CD4-positive, alpha-beta T cell (primary cell): ENCODE measurements around the gene CTNNBIP1. TPM values are rescaled to one million over a fixed set of nuclear protein-coding genes. Genes with fewer than 3 reads are reported as not detected.

Experiments used
- ATAC-seq: fragments of 200-7000 bp; cut with Tn5 transposase; one replicate; pipeline ENCODE4 v1.10.0; 2022; ENCODE audit warnings: mild to moderate bottlenecking; ENCODE audit not compliant: poor library complexity
- CTCF ChIA-PET: fragments of 350-600 bp; sonication (Branson Sonifier 250); formaldehyde crosslinking; loops from one replicate; lab custom pipeline; 2021; ENCODE audit warnings: antibody characterized with exemption, inconsistent platforms; lab: Charles Lee
- POLR2A ChIA-PET: fragments of 350-600 bp; sonication (Branson Sonifier 250); formaldehyde crosslinking; loops from one replicate; lab custom pipeline; 2021; ENCODE audit warnings: antibody characterized with exemption, inconsistent platforms; lab: Charles Lee
- DNase-seq, 14 experiments: peaks; one replicate each; pipeline ENCODE4 v3.0.0-alpha.2; 2013 to 2020; ENCODE audit warnings: mixed read lengths in 2 of 14
- H3K27ac ChIP-seq, 2 donors: one replicate each; pipeline versions ENCODE4 v1.5.1 to v1.7.0; 2013; ENCODE audit warnings: low read length in 2 of 2, low read depth in 1 of 2, mild to moderate bottlenecking in 1 of 2
- H3K27me3 ChIP-seq, 2 experiments: 1 replicate in 1 of 2; 2 replicates in 1 of 2; pipeline versions ENCODE4 v1.6.1 to v1.7.0; 2013; ENCODE audit warnings: low read length in 2 of 2, control low read depth in 1 of 2, mild to moderate bottlenecking in 1 of 2, moderate library complexity in 1 of 2; ENCODE audit not compliant: insufficient read depth in 2 of 2, control insufficient read depth in 1 of 2
- H3K36me3 ChIP-seq: one replicate; pipeline ENCODE4 v1.6.1; 2013; ENCODE audit warnings: low read length, control low read depth; ENCODE audit not compliant: insufficient read depth
- H3K4me1 ChIP-seq: one replicate; pipeline ENCODE4 v1.6.1; 2013; ENCODE audit warnings: low read length, control low read depth; ENCODE audit not compliant: insufficient read depth
- H3K4me3 ChIP-seq: one replicate; pipeline ENCODE4 v1.5.1; 2013; ENCODE audit warnings: mild to moderate bottlenecking, low read length, moderate library complexity
- H3K9me3 ChIP-seq, 2 experiments: 1 replicate in 1 of 2; 2 replicates in 1 of 2; pipeline versions ENCODE4 v1.6.1 to v1.7.0; 2013; ENCODE audit warnings: low read length in 2 of 2, mild to moderate bottlenecking in 2 of 2, control low read depth in 1 of 2, moderate library complexity in 1 of 2; ENCODE audit not compliant: control insufficient read depth in 1 of 2, insufficient read depth in 1 of 2
- H3K27ac Mint-ChIP-seq: one replicate; pipeline ENCODE4 v1.8.0; 2020; ENCODE audit warnings: mixed read lengths
- H3K27me3 Mint-ChIP-seq: one replicate; pipeline ENCODE4 v1.8.0; 2021; ENCODE audit warnings: mixed read lengths
- H3K36me3 Mint-ChIP-seq: one replicate; pipeline ENCODE4 v1.8.0; 2021; ENCODE audit warnings: low read depth, mixed read lengths
- H3K4me1 Mint-ChIP-seq: one replicate; pipeline ENCODE4 v1.8.0; 2021; ENCODE audit warnings: low read depth, mixed read lengths
- H3K4me3 Mint-ChIP-seq: one replicate; pipeline ENCODE4 v1.8.0; 2020; ENCODE audit warnings: mild to moderate bottlenecking, mixed read lengths
- H3K9me3 Mint-ChIP-seq: one replicate; pipeline ENCODE4 v1.8.0; 2020; ENCODE audit warnings: mixed read lengths
- intact Hi-C, 2 experiments: fragments of 100-400 bp; cut with DNase I in 1 of 2; cut with micrococcal nuclease in 1 of 2; formaldehyde crosslinking; loops; one replicate each; pipeline versions ENCODE4 v1.15.1 to v1.9.0; 2023 to 2025; cut with DNase I, micrococcal nuclease
- total RNA-seq, 174 experiments: library from RNA in 2 of 174; stranded (reverse) in 2 of 174; gene quantifications; one replicate each; pipeline ENCODE4 v1.2.3 and lab custom pipeline; 2021 to 2026
- TF ChIP-seq, protein P1 (sequence below): fragments of 200-600 bp; IDR thresholded peaks from one replicate; pipeline ENCODE4 v1.8.0; 2022; ENCODE audit warnings: antibody characterized with exemption, mild to moderate bottlenecking

Gene CTNNBIP1
- total RNA-seq, 2 experiments from 2014 or later, result 6.6 to 6.8 TPM

DNA sequence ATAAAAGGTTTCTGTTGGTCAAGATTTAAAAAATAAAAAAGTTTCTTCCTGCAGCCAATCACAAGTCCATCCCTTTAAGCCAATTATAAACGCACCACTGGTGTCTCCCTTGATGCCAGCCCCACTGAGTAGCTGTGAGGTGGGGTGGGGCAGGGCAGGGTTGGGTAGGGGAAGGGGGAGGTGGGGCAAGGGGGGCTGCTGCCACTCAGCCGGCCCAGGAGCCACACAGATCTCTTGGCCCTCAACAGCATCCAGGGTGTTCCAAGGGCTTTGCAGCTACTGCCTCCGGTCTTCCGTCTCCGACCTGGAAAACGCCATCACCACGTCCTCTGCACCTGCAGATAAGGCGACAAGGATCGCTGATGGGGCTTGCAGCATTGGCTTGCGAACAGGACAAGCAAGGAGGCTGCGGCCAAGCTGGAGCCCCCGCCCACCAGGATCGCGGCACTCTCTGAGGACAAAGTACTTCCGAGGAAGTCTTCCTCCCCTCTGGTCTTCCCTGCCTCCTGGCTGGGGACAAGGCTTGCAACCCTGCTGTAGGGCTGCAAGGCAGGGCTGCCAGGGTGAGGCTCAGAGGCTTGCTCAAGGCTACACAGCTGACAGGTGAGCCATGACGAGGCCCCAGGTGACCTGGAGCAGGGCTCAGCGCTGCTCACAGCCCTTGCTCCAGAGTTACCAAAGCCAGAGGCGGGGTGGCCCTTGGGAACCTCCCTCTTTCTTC lies 59.5 kb downstream of the CTNNBIP1 start:
- Histone ChIP-seq H3K4me1 (peaks cover 9% of the 10 kb centered on the region), H3K27ac (no peak overlapping the region), H3K4me3 (peak overlapping the region; percentile 16), H3K36me3 (no peaks in the 10 kb centered on the region), H3K9me3 (peaks cover 0 to 8% of the 10 kb centered on the region in 2 experiments), H3K27me3 (no peaks in the 10 kb centered on the region)
- TF ChIP-seq, protein P1, sequence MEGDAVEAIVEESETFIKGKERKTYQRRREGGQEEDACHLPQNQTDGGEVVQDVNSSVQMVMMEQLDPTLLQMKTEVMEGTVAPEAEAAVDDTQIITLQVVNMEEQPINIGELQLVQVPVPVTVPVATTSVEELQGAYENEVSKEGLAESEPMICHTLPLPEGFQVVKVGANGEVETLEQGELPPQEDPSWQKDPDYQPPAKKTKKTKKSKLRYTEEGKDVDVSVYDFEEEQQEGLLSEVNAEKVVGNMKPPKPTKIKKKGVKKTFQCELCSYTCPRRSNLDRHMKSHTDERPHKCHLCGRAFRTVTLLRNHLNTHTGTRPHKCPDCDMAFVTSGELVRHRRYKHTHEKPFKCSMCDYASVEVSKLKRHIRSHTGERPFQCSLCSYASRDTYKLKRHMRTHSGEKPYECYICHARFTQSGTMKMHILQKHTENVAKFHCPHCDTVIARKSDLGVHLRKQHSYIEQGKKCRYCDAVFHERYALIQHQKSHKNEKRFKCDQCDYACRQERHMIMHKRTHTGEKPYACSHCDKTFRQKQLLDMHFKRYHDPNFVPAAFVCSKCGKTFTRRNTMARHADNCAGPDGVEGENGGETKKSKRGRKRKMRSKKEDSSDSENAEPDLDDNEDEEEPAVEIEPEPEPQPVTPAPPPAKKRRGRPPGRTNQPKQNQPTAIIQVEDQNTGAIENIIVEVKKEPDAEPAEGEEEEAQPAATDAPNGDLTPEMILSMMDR, result no peak
- ChIA-PET POLR2A (interaction anchor here (0.6 to 1.2 kb wide), 5 partner anchors 9 to 222 kb away, joined by 3 to 7 read pairs (median 3); no protein-coding TSS in a partner anchor), CTCF (interaction anchor here (1.2 to 1.7 kb wide), 2 partner anchors 19 to 66 kb away, joined by 3 to 7 read pairs; no protein-coding TSS in a partner anchor)
- DNase-seq (no peak), ATAC-seq (peak; percentile 68)
- Mint-ChIP-seq H3K27me3 (no peaks in the 10 kb centered on the region), H3K4me1 (peaks cover 7% of the 10 kb centered on the region), H3K4me3 (peak overlapping the region; percentile 83), H3K36me3 (peaks cover 12% of the 10 kb centered on the region), H3K9me3 (peaks cover 4% of the 10 kb centered on the region), H3K27ac (peak overlapping the region; percentile 34)
- intact Hi-C loops, result no loop called here

DNA sequence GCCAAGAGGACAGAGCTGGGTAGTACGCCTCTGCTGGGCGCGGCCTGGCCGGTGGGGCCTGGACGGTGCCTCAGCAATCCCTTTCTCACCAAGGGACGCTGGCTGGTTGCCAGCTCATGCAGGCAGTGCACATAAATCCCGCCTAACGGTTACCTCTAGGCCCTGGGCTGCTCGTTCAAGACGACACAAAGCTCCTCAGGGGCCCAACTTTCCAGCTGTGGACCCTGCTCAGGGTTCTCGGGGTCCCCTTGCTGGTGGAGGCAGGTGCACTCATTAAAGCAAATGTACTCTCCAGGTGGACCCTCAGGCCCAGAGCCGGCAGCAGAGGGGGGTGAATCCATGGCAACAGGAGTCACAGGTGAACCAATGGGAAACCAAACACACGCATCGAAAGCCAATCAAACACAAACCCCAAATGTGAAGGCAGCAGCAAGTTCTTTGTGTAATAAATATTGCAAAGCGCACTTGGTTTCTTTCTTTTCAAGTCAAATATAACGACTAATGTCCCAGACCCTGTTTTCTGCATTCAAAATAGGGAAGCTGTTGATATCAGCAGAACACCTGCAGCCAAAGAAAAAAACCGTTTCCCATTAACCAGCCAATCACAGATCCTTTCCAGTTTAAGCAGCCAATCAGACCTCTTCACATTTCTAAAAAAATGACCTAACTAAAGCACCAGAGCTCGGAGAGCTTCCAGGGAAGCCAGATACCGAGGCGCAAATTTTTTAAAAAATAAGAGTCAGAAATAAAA lies 60.2 kb downstream of the CTNNBIP1 start:
- Histone ChIP-seq H3K27ac (no peak overlapping the region), H3K4me1 (peaks cover 9% of the 10 kb centered on the region), H3K36me3 (no peaks in the 10 kb centered on the region), H3K4me3 (peak overlapping the region; percentile 16), H3K9me3 (peaks cover 0 to 8% of the 10 kb centered on the region in 2 experiments), H3K27me3 (no peaks in the 10 kb centered on the region)
- peak in 4 of 14 experiments; percentile 12 to 57 (median 45) for DNase-seq
- H3K36me3 Mint-ChIP-seq, result peaks cover 12% of the 10 kb centered on the region
- H3K27ac Mint-ChIP-seq, result peak overlapping the region; percentile 34
- H3K4me3 Mint-ChIP-seq, result peak overlapping the region; percentile 65
- no peaks in the 10 kb centered on the region for H3K27me3 Mint-ChIP-seq
- intact Hi-C loops, result no loop called here
- peak; percentile 90 for ATAC-seq
- POLR2A ChIA-PET, result interaction anchor here (0.6 to 1.2 kb wide), 6 partner anchors 10 to 221 kb away, joined by 3 to 7 read pairs (median 3); no protein-coding TSS in a partner anchor
- peaks cover 7% of the 10 kb centered on the region for H3K4me1 Mint-ChIP-seq
- peaks cover 4% of the 10 kb centered on the region for H3K9me3 Mint-ChIP-seq
- TF ChIP-seq, protein P1, result no peak
- CTCF ChIA-PET, result interaction anchor here (1.2 to 1.7 kb wide), 2 partner anchors 19 to 66 kb away, joined by 3 to 7 read pairs; no protein-coding TSS in a partner anchor

DNA sequence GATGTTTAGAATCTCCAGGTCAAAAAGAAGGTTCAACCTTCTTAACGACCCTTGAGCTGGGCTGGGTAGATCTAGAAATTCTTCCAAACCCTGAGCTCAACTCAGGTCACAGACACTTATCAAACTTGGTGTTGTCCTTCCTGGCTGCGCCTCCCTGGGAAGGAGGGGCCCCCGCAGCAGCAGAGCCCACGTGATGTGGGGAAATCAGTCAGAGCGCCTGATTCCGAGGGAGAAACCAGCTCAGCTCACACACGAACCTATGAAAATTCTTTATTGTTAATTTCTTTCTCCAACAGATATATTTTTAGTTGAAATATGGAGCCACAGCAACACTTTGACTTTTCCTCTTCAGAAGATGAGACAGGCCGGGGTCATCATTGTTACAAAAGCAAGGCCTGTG lies 62.0 kb downstream of the CTNNBIP1 start:
- Histone ChIP-seq H3K4me1 (peaks cover 9% of the 10 kb centered on the region), H3K4me3 (no peak overlapping the region), H3K27ac (no peak overlapping the region), H3K9me3 (no peaks in the 10 kb centered on the region), H3K36me3 (no peaks in the 10 kb centered on the region), H3K27me3 (no peaks in the 10 kb centered on the region)
- H3K36me3 Mint-ChIP-seq, result no peaks in the 10 kb centered on the region
- DNase-seq (no peak), ATAC-seq (no peak)
- intact Hi-C loops, result no loop called here
- no peak overlapping the region for H3K27ac Mint-ChIP-seq
- TF ChIP-seq, protein P1, result no peak
- POLR2A ChIA-PET, result interaction anchor here (0.6 to 0.7 kb wide), 2 partner anchors 14 to 354 kb away, joined by 3 read pairs; no protein-coding TSS in a partner anchor
- CTCF ChIA-PET, result interaction anchor here (1.1 kb wide), 1 partner anchor 63 kb away, joined by 3 read pairs; no protein-coding TSS in a partner anchor
- H3K4me3 Mint-ChIP-seq, result no peak overlapping the region
- peaks cover 7% of the 10 kb centered on the region for H3K4me1 Mint-ChIP-seq
- H3K27me3 Mint-ChIP-seq, result no peaks in the 10 kb centered on the region
- H3K9me3 Mint-ChIP-seq, result no peaks in the 10 kb centered on the region
